ENCODE data around the gene NUP43.

- TF ChIP-seq JUND (IDR thresholded peaks at IDR 0.05; ENCODE audit: low read depth, low read length) (no peak), ELK1 (IDR thresholded peaks at IDR 0.05; ENCODE audit: low read depth, low read length) (no peak), RELA (IDR thresholded peaks at IDR 0.05; ENCODE audit: borderline replicate concordance, partially characterized antibody) (no peak), NFYB (IDR thresholded peaks at IDR 0.05; ENCODE audit: insufficient read depth, low read depth, low read length) (no peak), YY1 (IDR thresholded peaks at IDR 0.05; ENCODE audit: low read depth, low read length) (no peak), RAD21 (IDR thresholded peaks at IDR 0.05; ENCODE audit: insufficient read depth, low read depth, low read length) (no peak), EED (IDR thresholded peaks at IDR 0.05; ENCODE audit: low read depth) (no peak), SRF (IDR thresholded peaks at IDR 0.05; ENCODE audit: low read depth in 2 of 2, low read length in 2 of 2) (no peak)
- TF ChIP-seq, protein P1, sequence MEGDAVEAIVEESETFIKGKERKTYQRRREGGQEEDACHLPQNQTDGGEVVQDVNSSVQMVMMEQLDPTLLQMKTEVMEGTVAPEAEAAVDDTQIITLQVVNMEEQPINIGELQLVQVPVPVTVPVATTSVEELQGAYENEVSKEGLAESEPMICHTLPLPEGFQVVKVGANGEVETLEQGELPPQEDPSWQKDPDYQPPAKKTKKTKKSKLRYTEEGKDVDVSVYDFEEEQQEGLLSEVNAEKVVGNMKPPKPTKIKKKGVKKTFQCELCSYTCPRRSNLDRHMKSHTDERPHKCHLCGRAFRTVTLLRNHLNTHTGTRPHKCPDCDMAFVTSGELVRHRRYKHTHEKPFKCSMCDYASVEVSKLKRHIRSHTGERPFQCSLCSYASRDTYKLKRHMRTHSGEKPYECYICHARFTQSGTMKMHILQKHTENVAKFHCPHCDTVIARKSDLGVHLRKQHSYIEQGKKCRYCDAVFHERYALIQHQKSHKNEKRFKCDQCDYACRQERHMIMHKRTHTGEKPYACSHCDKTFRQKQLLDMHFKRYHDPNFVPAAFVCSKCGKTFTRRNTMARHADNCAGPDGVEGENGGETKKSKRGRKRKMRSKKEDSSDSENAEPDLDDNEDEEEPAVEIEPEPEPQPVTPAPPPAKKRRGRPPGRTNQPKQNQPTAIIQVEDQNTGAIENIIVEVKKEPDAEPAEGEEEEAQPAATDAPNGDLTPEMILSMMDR (IDR thresholded peaks at IDR 0.05 in 2 of 3, conservative IDR thresholded peaks at IDR 0.05 in 1 of 3; ENCODE audit: control insufficient read depth in 2 of 3, extremely low read depth in 1 of 3, insufficient read depth in 1 of 3, low read depth in 3 of 3, low read length in 3 of 3) = no peak
These were observed 4.9 kb upstream of the NUP43 start for GRCh38 chr6:149751239-149751638.

All from GM12878 (cell line).